Raji (cell line): Measurements from ENCODE around the gene INTS3.
A peak's percentile ranks its signal among the peaks of the same experiment; 100 is the strongest.

Experiments used
- POLR2A ChIP-seq: IDR thresholded peaks from 2 replicates; pipeline ENCODE4 v1.6.1; 2011; ENCODE audit warnings: low read depth, low read length, control low read depth; ENCODE audit not compliant: insufficient read depth

The INTS3 gene

DNA sequence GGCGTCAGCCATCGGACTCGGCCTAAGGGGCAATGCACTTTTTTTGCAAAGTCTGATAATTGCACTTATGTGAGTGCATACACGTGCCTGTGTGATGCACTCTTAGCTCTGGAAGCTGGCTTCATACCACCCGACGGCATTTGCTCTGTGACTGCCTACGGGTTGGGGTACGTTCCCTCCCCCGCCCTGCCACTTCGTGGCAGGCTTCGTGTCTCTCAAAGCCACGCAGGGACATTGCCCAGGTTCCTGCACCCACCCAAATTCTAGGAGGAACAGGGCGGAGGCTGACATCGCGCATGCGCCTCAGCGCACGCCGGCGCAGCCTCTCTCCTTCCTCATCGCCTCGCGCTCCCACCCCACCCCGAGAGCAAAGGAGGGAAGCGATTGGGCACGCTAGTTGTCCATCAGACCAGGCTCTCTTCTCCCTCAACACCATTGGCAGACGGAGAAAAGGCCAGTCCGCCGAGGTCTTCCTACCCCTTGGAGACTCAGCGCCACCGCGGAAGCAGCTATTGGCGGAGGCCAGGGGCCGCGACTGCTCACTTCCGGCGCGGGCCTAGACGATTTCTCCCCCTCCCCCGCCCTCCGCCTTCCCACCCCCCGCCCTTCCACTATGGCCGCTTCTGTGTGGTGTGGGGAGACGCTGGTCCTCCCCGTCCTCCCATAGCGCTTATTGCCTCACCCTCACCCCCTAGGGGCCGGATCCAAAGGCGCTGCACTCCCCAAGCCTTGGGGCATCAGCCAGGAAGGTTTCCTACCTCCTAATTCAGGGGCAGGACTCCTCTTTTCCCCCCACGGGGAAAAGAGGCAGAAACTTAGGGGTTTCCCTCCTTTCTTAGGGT, at the start of gene INTS3:
INTS3 (plus strand) TSS at position 588 of the 842 bp plus-strand sequence. CDS start 585 bp downstream, outside the sequence.
- TF ChIP-seq POLR2A = peak; percentile 96

GRCh38 chr1:153678519-153679336, 49.1 kb upstream of the INTS3 start, which contains the start of gene NPR1:
NPR1 (plus strand) TSS chr1:153678688; CDS start chr1:153679109, 421 bp downstream.
- no peak for TF ChIP-seq POLR2A

- TF ChIP-seq POLR2A = no peak
Observed at GRCh38 chr1:153679337-153680119, 48.3 kb upstream of the INTS3 start.

- TF ChIP-seq POLR2A = no peak
Observed at GRCh38 chr1:153680120-153680403, 47.8 kb upstream of the INTS3 start.

GRCh38 chr1:153682730-153683129, 45.1 kb upstream of the INTS3 start:
- TF ChIP-seq POLR2A = no peak

GRCh38 chr1:153683854-153684253, 44.0 kb upstream of the INTS3 start:
- TF ChIP-seq POLR2A = no peak

GRCh38 chr1:153684892-153685291, 43.0 kb upstream of the INTS3 start:
- no peak for TF ChIP-seq POLR2A

GRCh38 chr1:153685544-153686340, 42.1 kb upstream of the INTS3 start:
- TF ChIP-seq POLR2A = no peak

GRCh38 chr1:153687346-153688125, 40.3 kb upstream of the INTS3 start:
- TF ChIP-seq POLR2A = no peak

- TF ChIP-seq POLR2A = no peak
Observed at GRCh38 chr1:153688276-153688675, 39.6 kb upstream of the INTS3 start.

- no peak for TF ChIP-seq POLR2A
Observed at GRCh38 chr1:153688736-153689328, 39.0 kb upstream of the INTS3 start.

GRCh38 chr1:153693466-153693865, 34.4 kb upstream of the INTS3 start:
- no peak for TF ChIP-seq POLR2A

GRCh38 chr1:153696741-153697140, 31.1 kb upstream of the INTS3 start:
- TF ChIP-seq POLR2A = no peak

- TF ChIP-seq POLR2A = no peak
Observed at GRCh38 chr1:153697191-153698019, 30.4 kb upstream of the INTS3 start.
